KMS-11 (cell line): Measurements from ENCODE around the gene SCGB1A1.

Experiments
- H2AFZ ChIP-seq: fragments of 200-600 bp; sonication (generic); 2 replicates; pipeline ENCODE4 v1.6.1; 2016; ENCODE audit warnings: antibody characterized with exemption, mixed run types, low read depth
- H3K27ac ChIP-seq: fragments of 200-600 bp; sonication (generic); 2 replicates; pipeline ENCODE4 v1.6.1; 2016; ENCODE audit warnings: mild to moderate bottlenecking, mixed run types
- H3K27me3 ChIP-seq: fragments of 200-600 bp; sonication (generic); 2 replicates; pipeline ENCODE4 v1.6.1; 2017; ENCODE audit warnings: mild to moderate bottlenecking, low read depth, mixed run types, moderate library complexity; ENCODE audit not compliant: insufficient read depth
- H3K36me3 ChIP-seq: fragments of 200-600 bp; sonication (generic); 2 replicates; pipeline ENCODE4 v1.6.1; 2017; ENCODE audit warnings: mild to moderate bottlenecking, mixed run types; ENCODE audit not compliant: insufficient read depth
- H3K4me1 ChIP-seq: fragments of 200-600 bp; sonication (generic); 2 replicates; pipeline ENCODE4 v1.6.1; 2016; ENCODE audit warnings: mild to moderate bottlenecking, low read depth, mixed run types; ENCODE audit not compliant: poor library complexity, severe bottlenecking
- H3K4me2 ChIP-seq: fragments of 200-600 bp; sonication (generic); 2 replicates; pipeline ENCODE4 v1.7.0; 2016; ENCODE audit warnings: mild to moderate bottlenecking, mixed run types
- H3K4me3 ChIP-seq: fragments of 200-600 bp; sonication (generic); IDR thresholded peaks from 2 replicates; pipeline ENCODE4 v1.6.1; 2017; ENCODE audit warnings: low read depth, low read length, mixed read lengths; ENCODE audit not compliant: insufficient read depth
- H3K79me2 ChIP-seq: fragments of 200-600 bp; sonication (generic); 2 replicates; pipeline ENCODE4 v1.6.1; 2016; ENCODE audit warnings: low read depth, mixed run types; ENCODE audit not compliant: insufficient read depth
- H3K9ac ChIP-seq: fragments of 200-600 bp; sonication (generic); 2 replicates; pipeline ENCODE4 v1.6.1; 2016; ENCODE audit warnings: mild to moderate bottlenecking, mixed run types
- H4K20me1 ChIP-seq: fragments of 200-600 bp; sonication (generic); 2 replicates; pipeline ENCODE4 v1.6.1; 2016; ENCODE audit warnings: mild to moderate bottlenecking, mixed run types; ENCODE audit not compliant: insufficient read depth
- CTCF ChIP-seq: fragments of 200-600 bp; sonication (generic); conservative IDR thresholded peaks from 2 replicates; pipeline ENCODE4 v1.6.1; 2017; ENCODE audit warnings: low read depth, mild to moderate bottlenecking, antibody characterized with exemption, low read length, moderate library complexity, mixed read lengths

SCGB1A1 gene

DNA sequence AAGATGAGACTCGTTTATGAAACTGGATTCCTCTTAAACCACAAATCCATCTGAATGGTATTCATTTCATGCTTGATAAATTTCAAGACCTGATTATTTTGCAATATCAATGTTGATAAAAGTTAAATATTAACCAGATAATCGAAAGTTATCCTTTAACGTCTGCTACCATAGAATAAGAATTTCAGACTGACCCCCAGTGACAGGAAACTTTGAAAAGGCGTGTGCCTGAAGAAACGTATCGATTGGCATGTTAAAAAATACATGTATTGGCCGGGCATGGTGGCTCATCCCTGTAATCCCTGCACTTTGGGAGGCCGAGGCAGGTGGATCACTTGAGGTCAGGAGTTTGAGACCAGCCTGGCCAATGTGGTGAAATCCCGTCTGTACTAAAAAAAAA, 13.9 kb downstream of the SCGB1A1 start:
- no peak for TF ChIP-seq CTCF
- Histone ChIP-seq H3K4me3 (no peak overlapping the region), H3K4me2 (peak overlapping the region; percentile 71), H3K27me3 (no peaks in the 10 kb centered on the region), H3K36me3 (no peaks in the 10 kb centered on the region), H3K27ac (no peak overlapping the region), H3K79me2 (no peaks in the 10 kb centered on the region), H3K9ac (peak overlapping the region; percentile 5; the same call in 1 of the 2 replicates), H2AFZ (peak overlapping the region; percentile 47; the same call in 1 of the 2 replicates), H3K4me1 (peaks cover 53% of the 10 kb centered on the region), H4K20me1 (no peaks in the 10 kb centered on the region)

- Histone ChIP-seq H3K4me3 (no peak overlapping the region), H3K27me3 (no peaks in the 10 kb centered on the region), H3K4me1 (peaks cover 47% of the 10 kb centered on the region), H4K20me1 (no peaks in the 10 kb centered on the region), H3K4me2 (peak overlapping the region; percentile 71), H3K27ac (peak overlapping the region; percentile 20; the same call in 1 of the 2 replicates), H3K79me2 (no peaks in the 10 kb centered on the region), H3K9ac (peak overlapping the region; percentile 5; the same call in 1 of the 2 replicates), H2AFZ (peak overlapping the region; percentile 47; the same call in 1 of the 2 replicates), H3K36me3 (no peaks in the 10 kb centered on the region)
- TF ChIP-seq CTCF: no peak
These were observed 14.5 kb downstream of the SCGB1A1 start for GRCh38 chr11:62433141-62433903.

DNA sequence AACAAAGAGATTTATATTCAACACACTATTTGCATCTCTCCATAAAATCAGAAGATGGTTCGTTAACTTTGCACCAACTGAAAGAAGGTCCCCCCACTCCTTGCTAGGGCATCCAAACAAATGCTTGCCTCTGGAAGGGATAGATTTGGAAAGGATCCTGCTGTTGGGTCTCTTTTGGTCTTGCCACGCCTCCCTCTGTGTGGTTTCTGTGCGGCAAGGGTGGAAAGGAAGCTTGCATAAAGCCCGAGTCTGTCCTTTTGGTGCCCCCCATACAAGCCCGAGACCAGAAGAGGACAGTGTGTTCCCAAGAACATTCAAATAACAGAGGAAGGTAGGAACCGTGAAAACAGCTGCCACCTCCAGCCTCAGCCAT, 15.1 kb downstream of the SCGB1A1 start:
- no peaks in the 10 kb centered on the region for H4K20me1 ChIP-seq
- no peak overlapping the region for H3K9ac ChIP-seq
- no peak overlapping the region for H3K4me3 ChIP-seq
- no peak for TF ChIP-seq CTCF
- no peaks in the 10 kb centered on the region for H3K79me2 ChIP-seq
- no peaks in the 10 kb centered on the region for H3K27me3 ChIP-seq
- H3K36me3 ChIP-seq: no peaks in the 10 kb centered on the region
- H3K4me2 ChIP-seq: no peak overlapping the region; the same call in 1 of the 2 replicates
- H3K27ac ChIP-seq: no peak overlapping the region
- no peak overlapping the region for H2AFZ ChIP-seq
- peaks cover 41% of the 10 kb centered on the region for H3K4me1 ChIP-seq

DNA sequence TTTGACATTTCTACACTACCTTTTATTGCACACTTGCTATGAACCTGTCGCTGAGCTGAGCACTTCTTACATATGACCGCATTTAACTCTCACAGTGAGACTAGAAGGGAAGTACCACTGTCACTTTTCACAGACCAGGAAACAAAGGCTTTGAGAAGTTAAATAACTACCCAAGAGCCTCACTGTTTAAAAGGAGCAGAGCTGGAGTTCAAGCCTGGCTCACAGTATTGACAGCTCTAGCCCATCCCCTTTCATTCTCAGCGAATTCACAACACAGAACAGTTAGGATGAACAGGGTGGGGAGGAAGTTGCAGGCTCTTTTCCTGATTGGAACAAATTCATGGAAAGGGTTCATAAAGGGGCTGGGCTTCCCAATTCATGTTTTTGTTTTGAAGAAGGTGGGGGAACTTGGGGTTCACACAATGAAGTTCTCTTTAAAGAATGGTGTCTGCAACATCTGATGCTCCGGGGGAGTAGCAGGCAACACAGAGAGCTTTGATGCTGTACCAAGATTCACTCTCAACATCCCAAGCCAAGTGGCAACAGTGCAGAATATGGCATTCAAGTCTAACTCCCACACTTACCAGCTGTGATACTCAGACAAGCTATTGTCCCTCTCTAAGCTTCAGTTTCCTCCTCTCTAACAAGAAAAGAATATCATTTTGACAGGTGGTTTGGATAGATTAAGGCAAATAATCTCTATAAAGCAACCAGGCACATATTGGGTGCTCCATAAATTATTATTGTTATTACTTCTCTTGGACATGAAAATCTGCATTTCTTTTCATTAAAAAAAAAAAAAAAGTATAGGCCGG, 17.2 kb downstream of the SCGB1A1 start:
- Histone ChIP-seq H3K4me3 (no peak overlapping the region), H3K4me1 (peaks cover 30% of the 10 kb centered on the region), H3K79me2 (no peaks in the 10 kb centered on the region), H3K27ac (no peak overlapping the region), H3K4me2 (no peak overlapping the region), H3K27me3 (no peaks in the 10 kb centered on the region), H4K20me1 (no peaks in the 10 kb centered on the region), H2AFZ (no peak overlapping the region), H3K36me3 (no peaks in the 10 kb centered on the region), H3K9ac (no peak overlapping the region)
- no peak for TF ChIP-seq CTCF
